A549 treated with RU486 at 1 μM for 4 hours (cell line): Measurements from ENCODE around the gene DEFB127. TPM values are rescaled to one million over a fixed set of nuclear protein-coding genes. Genes with fewer than 3 reads are reported as not detected.

Experiments
- total RNA-seq: library from RNA; stranded (reverse); fragments of 200-300 nt; extraction: Qiagen RNA extraction; gene quantifications from 5 replicates; pipeline ENCODE4 v1.2.3, GENCODE V29; 2022; ENCODE audit warnings: low read depth

DEFB127 gene
- not detected in 5 replicates for total RNA-seq

GRCh38 chr20:157154-157553 is at the start of gene DEFB127:
TSS of gene DEFB127 (plus strand) at chr20:157454. CDS start at chr20:157545, 91 bp downstream.

DNA sequence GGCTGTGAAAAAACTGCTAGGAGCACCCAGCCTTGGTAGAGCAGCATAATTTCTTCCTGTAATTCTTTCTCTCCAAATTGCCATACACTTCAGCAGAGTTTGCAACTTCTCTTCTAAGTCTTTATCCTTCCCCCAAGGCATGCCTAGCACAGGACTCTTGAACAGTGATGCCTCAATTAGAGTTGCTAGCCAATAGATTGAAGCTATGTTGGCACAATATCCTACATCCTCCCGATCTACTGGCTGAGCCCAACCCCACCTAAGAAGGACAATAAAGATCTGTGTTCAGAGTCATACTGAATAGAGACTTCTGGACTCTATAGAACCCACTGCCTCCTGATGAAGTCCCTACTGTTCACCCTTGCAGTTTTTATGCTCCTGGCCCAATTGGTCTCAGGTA is 15.0 kb upstream of the DEFB127 start, which contains the start of gene DEFB126:
DEFB126 (plus strand) TSS at position 301 of the 400 bp plus-strand sequence; CDS start at position 340, 39 bp downstream.

DNA sequence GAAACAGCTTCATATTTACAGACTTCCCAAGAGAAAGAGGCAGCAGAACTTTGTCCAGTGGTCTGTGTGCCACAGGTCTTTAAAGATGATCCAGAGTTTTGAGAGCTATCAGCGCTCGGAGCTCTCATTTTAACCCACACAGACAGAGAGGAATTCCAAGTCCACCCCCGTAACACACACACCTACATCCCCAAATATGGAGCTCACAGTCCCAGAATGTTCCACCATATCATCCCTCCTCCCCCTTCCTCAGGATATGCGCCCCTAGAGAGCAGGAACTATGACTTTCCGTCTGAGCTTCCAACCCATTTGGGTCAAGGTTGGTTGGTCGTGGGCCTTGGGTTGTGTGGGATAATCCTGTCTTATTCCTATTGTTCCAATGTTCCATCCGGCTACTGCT is 32.4 kb downstream of the DEFB127 start, which contains the start of gene DEFB128:
DEFB128 (minus strand) TSS at position 101 of the 400 bp plus-strand sequence; CDS start at position 13, 88 bp downstream.

Other genes with a start within 250 kb of the DEFB127 start
- gene DEFB125, start 69.8 kb upstream of the DEFB127 start, total RNA-seq: not detected in 5 replicates
- gene DEFB126, start 14.9 kb upstream of the DEFB127 start, total RNA-seq: not detected in 5 replicates
- gene DEFB128, start 32.3 kb downstream of the DEFB127 start, total RNA-seq: not detected in 5 replicates
- gene DEFB129, start 69.8 kb downstream of the DEFB127 start, total RNA-seq: not detected in 5 replicates
- gene DEFB132, start 100.3 kb downstream of the DEFB127 start, total RNA-seq: not detected in 5 replicates
- gene C20orf96, start 133.3 kb downstream of the DEFB127 start, total RNA-seq: 11.2 to 13.4 TPM (median 12.2 TPM) in 5 replicates
- gene ZCCHC3, start 140.1 kb downstream of the DEFB127 start, total RNA-seq: 19.0 to 24.1 TPM (median 22.0 TPM) in 5 replicates
- gene SOX12, start 168.1 kb downstream of the DEFB127 start, total RNA-seq: 20.1 to 30.9 TPM (median 30.6 TPM) in 5 replicates
- gene NRSN2, start 189.7 kb downstream of the DEFB127 start, total RNA-seq: 54.0 to 68.2 TPM (median 62.2 TPM) in 5 replicates
- gene TRIB3, start 223.3 kb downstream of the DEFB127 start, total RNA-seq: 39.1 to 53.6 TPM (median 50.4 TPM) in 5 replicates